A549 (cell line): ENCODE results near the gene CEPT1. TPM values are rescaled to one million over a fixed set of nuclear protein-coding genes. Genes with fewer than 3 reads are reported as not detected.

ENCODE experiments used
- ATAC-seq, 2 experiments: fragments of 200-7000 bp in 1 of 2; fragments of >200 bp in 1 of 2; cut with Nextera tagmentation in 1 of 2; cut with Tn5 transposase in 1 of 2; 3 replicates each; pipeline versions ENCODE4 v1.8.0 to v1.9.1; 2018 to 2020; ENCODE audit warnings: mild to moderate bottlenecking in 1 of 2, moderate library complexity in 1 of 2
- CTCF ChIA-PET: fragments of 300-600 bp; sonication (Branson Sonifier 250); formaldehyde crosslinking; extraction: SDS; loops from one replicate; lab custom pipeline; 2021; ENCODE audit warnings: antibody characterized with exemption, inconsistent platforms; lab: Yijun Ruan, JAX
- POLR2A ChIA-PET: fragments of 350-600 bp; formaldehyde crosslinking; extraction: SDS; loops from one replicate; lab custom pipeline; 2021; ENCODE audit warnings: antibody characterized with exemption, inconsistent platforms; lab: Yijun Ruan, JAX
- DNase-seq, 2 experiments: peaks; one replicate each; pipeline versions ENCODE4 v3.0.0 to v3.0.0-alpha.2; 2011 to 2016; ENCODE audit warnings: low read depth in 1 of 2, low spot score in 1 of 2
- FAIRE-seq: peaks from 2 replicates; lab custom pipeline; 2011; peaks lifted over from hg19 to GRCh38; lab: Jason Lieb, UNC
- H3K27ac ChIP-seq, 2 experiments: fragments of >200 bp; sonication (Bioruptor Twin); formaldehyde crosslinking; 3 replicates each; pipeline ENCODE4 v1.5.1; 2016 to 2017
- H3K4me1 ChIP-seq: fragments of >200 bp; sonication (Bioruptor Twin); formaldehyde crosslinking; 3 replicates; pipeline ENCODE4 v1.6.1; 2016
- H3K4me2 ChIP-seq: fragments of >200 bp; sonication (Bioruptor Twin); formaldehyde crosslinking; 3 replicates; pipeline ENCODE4 v1.6.1; 2016
- H3K4me3 ChIP-seq: fragments of >200 bp; sonication (Bioruptor Twin); formaldehyde crosslinking; 3 replicates; pipeline ENCODE4 v1.5.1; 2016
- H3K9me3 ChIP-seq: fragments of >200 bp; sonication (Bioruptor Twin); formaldehyde crosslinking; 3 replicates; pipeline ENCODE4 v1.6.1; 2016
- BHLHE40 ChIP-seq: IDR thresholded peaks from 2 replicates; pipeline ENCODE4 v1.6.1; 2012; ENCODE audit warnings: low read depth, low read length, inconsistent platforms
- CBX8 ChIP-seq: fragments of 200-600 bp; sonication (generic); IDR thresholded peaks from 2 replicates; pipeline ENCODE4 v1.6.1; 2016
- EP300 ChIP-seq, 2 experiments: fragments of >200 bp; sonication (Bioruptor Twin); formaldehyde crosslinking; IDR thresholded peaks; 2 replicates in 1 of 2; 3 replicates in 1 of 2; pipeline ENCODE4 v1.6.1; 2016 to 2017
- FOXS1 ChIP-seq: fragments of 250-450 bp; sonication (Bioruptor Pico); IDR thresholded peaks from 2 replicates; pipeline ENCODE4 v1.5.0; 2020; ENCODE audit warnings: mild to moderate bottlenecking, moderate library complexity
- GATA3 ChIP-seq: IDR thresholded peaks from 2 replicates; pipeline ENCODE4 v1.6.1; 2012; ENCODE audit warnings: borderline replicate concordance
- HDAC2 ChIP-seq: fragments of 200-600 bp; sonication (generic); IDR thresholded peaks from 2 replicates; pipeline ENCODE4 v1.6.1; 2016
- JUN ChIP-seq, 2 experiments: fragments of >200 bp; sonication (Bioruptor Twin); formaldehyde crosslinking; IDR thresholded peaks; 2 replicates in 1 of 2; 3 replicates in 1 of 2; pipeline ENCODE4 v1.6.1; 2016 to 2017
- JUNB ChIP-seq: fragments of >200 bp; sonication (Bioruptor Twin); formaldehyde crosslinking; IDR thresholded peaks from 2 replicates; pipeline ENCODE4 v1.6.1; 2016
- NPAS2 ChIP-seq: fragments of 250-450 bp; sonication (Bioruptor Pico); IDR thresholded peaks from 2 replicates; pipeline ENCODE4 v1.8.0; 2022; ENCODE audit warnings: mild to moderate bottlenecking, moderate library complexity, borderline replicate concordance
- NR3C1 ChIP-seq: fragments of >200 bp; sonication (Bioruptor Twin); formaldehyde crosslinking; IDR thresholded peaks from 3 replicates; pipeline ENCODE4 v1.6.1; 2017
- POLR2A ChIP-seq: IDR thresholded peaks from 2 replicates; pipeline ENCODE4 v1.6.1; 2012; ENCODE audit warnings: mild to moderate bottlenecking, low read length
- RAD21 ChIP-seq, 2 experiments: fragments of >200 bp in 1 of 2; sonication (Bioruptor Twin) in 1 of 2; formaldehyde crosslinking in 1 of 2; IDR thresholded peaks in 1 of 2; conservative IDR thresholded peaks in 1 of 2; 2 replicates in 1 of 2; 3 replicates in 1 of 2; pipeline ENCODE4 v1.6.1; 2012 to 2018; ENCODE audit warnings: inconsistent platforms in 1 of 2
- RFX5 ChIP-seq: fragments of 450-650 bp; IDR thresholded peaks from 2 replicates; pipeline ENCODE4 v1.7.1; 2014; ENCODE audit warnings: antibody characterized with exemption, mild to moderate bottlenecking, moderate library complexity
- RNF2 ChIP-seq: fragments of 200-600 bp; sonication (generic); IDR thresholded peaks from 2 replicates; pipeline ENCODE4 v1.6.1; 2016; ENCODE audit warnings: low read depth, mild to moderate bottlenecking, antibody characterized with exemption, moderate library complexity, borderline replicate concordance
- SMC3 ChIP-seq: fragments of >200 bp; sonication (Bioruptor Twin); formaldehyde crosslinking; IDR thresholded peaks from 3 replicates; pipeline ENCODE4 v1.6.1; 2018; ENCODE audit warnings: inconsistent platforms
- TP53 ChIP-seq: fragments of 250-450 bp; sonication (Bioruptor Pico); IDR thresholded peaks from 2 replicates; pipeline ENCODE4 v1.5.0; 2021; ENCODE audit warnings: mild to moderate bottlenecking, moderate library complexity
- WGBS: methylation state at CpG from one replicate; pipeline ENCODE4 v1.1.6; 2017; ENCODE audit errors: missing lambda C conversion rate; 5-methylcytosine and 5-hydroxymethylcytosine counted together
- polyA plus RNA-seq, 4 experiments: library from polyadenylated mRNA; depleted of rRNA in 3 of 4; stranded (reverse); fragments of >200 nt; fragmentation: RNase III in 1 of 4; extraction: RNeasy Plus Mini Kit Qiagen cat#74134 plus additional on column Dnase treatment in 1 of 4; gene quantifications; 2 replicates in 3 of 4; 3 replicates in 1 of 4; pipeline ENCODE4 v1.2.3, GENCODE V29; 2011 to 2017
- TF ChIP-seq, protein P1 (sequence below): fragments of 150-350 bp; IDR thresholded peaks from 2 replicates; pipeline ENCODE4 v1.6.1; 2014; ENCODE audit warnings: low read depth, mild to moderate bottlenecking, low read length
- TF ChIP-seq, protein P2 (sequence below): IDR thresholded peaks from 2 replicates; pipeline ENCODE4 v1.6.1; 2012
- TF ChIP-seq, protein P3 (sequence below): fragments of 250-450 bp; sonication (Bioruptor Pico); IDR thresholded peaks from 2 replicates; pipeline ENCODE4 v1.5.0; 2020; ENCODE audit warnings: low read depth, mild to moderate bottlenecking, moderate library complexity
- TF ChIP-seq, protein P4 (sequence below): fragments of 450-650 bp; IDR thresholded peaks from 2 replicates; pipeline ENCODE4 v1.6.1; 2014; ENCODE audit warnings: antibody characterized with exemption
- TF ChIP-seq, protein P5 (sequence below): IDR thresholded peaks from 2 replicates; pipeline ENCODE4 v1.6.1; 2012; ENCODE audit warnings: low read depth, borderline replicate concordance
- TF ChIP-seq, protein P6 (sequence below): fragments of 250-450 bp; sonication (Bioruptor Pico); IDR thresholded peaks from 2 replicates; pipeline ENCODE4 v1.5.0; 2021; ENCODE audit warnings: mild to moderate bottlenecking, moderate library complexity, borderline replicate concordance
- TF ChIP-seq, protein P7 (sequence below): fragments of >200 bp; sonication (Bioruptor Twin); formaldehyde crosslinking; IDR thresholded peaks from 3 replicates; pipeline ENCODE4 v1.5.1; 2016

Gene CEPT1
- polyA plus RNA-seq, 2 of the 4 experiments (the other 2 are of a cell fraction): 12.3 to 26.2 TPM

DNA sequence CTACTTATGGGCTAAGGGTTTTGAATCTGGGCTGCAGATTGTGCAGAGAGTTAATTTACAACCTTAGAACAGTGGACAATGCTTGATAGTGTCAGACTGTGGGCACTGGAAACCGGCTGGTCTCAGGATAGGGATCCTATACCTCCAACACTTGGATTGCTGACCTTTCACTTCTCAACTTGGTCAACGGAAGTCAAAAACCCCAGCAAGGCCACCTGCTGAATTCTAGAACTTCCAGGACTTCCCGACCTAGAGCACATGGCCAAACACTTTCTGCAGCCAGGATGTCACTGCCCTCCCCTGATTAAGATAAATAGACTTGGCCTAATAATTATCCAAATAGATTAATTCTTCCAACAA is 60.8 kb downstream of the CEPT1 start:
- CTCF ChIA-PET: no interaction called here
- WGBS: 71% methylated on average over 3 of the region's 3 CpGs

DNA sequence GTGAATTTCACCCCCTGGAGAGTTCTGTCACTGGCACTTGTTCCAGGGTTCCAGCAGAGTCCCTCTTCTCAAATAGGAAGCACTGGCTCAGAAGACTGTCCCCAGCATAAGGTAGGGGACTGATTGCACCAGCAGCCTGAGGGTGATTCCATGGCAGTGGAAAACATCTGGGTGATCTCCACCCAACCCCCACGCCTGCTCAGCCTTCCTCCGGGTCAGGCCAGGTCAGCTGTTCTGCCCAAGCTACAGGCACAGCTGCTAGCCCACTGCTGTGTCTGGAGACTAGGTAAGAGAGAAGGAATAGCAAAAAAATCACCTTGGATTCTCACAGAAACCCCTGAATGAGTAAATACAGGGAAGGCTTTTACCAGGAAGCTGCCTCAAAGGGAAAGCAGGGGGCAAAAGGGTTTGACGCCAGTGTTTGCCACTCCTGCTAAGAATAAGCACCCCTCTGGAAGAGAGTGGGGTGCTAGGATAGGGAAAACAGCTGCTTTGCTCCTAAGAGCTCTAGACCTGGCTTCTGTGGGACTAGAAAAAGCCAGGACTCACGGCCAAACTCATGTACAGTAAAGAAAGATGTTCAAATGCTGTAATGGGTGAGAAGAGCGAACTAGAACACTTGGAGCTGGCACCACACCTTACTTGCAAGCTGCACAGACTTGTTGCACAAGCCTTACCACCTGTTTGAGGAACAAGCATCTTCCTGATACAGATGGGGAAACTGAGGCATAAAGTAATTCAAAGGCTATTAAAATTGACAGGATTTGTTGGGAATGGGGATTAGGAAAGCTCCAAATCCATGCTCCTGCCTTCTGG is 61.5 kb downstream of the CEPT1 start:
- no peaks in the 10 kb centered on the region for H3K9me3 ChIP-seq
- TF ChIP-seq HDAC2 (no peak), RNF2 (no peak), EP300 (IDR thresholded peaks at IDR 0.05) (no peak), GATA3 (no peak), BHLHE40 (no peak)
- TF ChIP-seq, protein P1, sequence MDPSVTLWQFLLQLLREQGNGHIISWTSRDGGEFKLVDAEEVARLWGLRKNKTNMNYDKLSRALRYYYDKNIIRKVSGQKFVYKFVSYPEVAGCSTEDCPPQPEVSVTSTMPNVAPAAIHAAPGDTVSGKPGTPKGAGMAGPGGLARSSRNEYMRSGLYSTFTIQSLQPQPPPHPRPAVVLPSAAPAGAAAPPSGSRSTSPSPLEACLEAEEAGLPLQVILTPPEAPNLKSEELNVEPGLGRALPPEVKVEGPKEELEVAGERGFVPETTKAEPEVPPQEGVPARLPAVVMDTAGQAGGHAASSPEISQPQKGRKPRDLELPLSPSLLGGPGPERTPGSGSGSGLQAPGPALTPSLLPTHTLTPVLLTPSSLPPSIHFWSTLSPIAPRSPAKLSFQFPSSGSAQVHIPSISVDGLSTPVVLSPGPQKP: no peak
- TF ChIP-seq, protein P2, sequence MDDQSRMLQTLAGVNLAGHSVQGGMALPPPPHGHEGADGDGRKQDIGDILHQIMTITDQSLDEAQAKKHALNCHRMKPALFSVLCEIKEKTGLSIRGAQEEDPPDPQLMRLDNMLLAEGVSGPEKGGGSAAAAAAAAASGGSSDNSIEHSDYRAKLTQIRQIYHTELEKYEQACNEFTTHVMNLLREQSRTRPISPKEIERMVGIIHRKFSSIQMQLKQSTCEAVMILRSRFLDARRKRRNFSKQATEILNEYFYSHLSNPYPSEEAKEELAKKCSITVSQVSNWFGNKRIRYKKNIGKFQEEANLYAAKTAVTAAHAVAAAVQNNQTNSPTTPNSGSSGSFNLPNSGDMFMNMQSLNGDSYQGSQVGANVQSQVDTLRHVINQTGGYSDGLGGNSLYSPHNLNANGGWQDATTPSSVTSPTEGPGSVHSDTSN: no peak
- TF ChIP-seq, protein P3, sequence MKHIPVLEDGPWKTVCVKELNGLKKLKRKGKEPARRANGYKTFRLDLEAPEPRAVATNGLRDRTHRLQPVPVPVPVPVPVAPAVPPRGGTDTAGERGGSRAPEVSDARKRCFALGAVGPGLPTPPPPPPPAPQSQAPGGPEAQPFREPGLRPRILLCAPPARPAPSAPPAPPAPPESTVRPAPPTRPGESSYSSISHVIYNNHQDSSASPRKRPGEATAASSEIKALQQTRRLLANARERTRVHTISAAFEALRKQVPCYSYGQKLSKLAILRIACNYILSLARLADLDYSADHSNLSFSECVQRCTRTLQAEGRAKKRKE (CRISPR knock-in tag): no peak
- TF ChIP-seq, protein P4, sequence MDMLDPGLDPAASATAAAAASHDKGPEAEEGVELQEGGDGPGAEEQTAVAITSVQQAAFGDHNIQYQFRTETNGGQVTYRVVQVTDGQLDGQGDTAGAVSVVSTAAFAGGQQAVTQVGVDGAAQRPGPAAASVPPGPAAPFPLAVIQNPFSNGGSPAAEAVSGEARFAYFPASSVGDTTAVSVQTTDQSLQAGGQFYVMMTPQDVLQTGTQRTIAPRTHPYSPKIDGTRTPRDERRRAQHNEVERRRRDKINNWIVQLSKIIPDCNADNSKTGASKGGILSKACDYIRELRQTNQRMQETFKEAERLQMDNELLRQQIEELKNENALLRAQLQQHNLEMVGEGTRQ: no peak
- CTCF ChIA-PET: no interaction called here
- WGBS: 91% methylated on average over 5 of the region's 5 CpGs
- H3K4me1 ChIP-seq: no peaks in the 10 kb centered on the region
- no peak overlapping the region for H3K27ac ChIP-seq
- POLR2A ChIA-PET: no interaction called here
- FAIRE-seq (no peak), DNase-seq (no peak), ATAC-seq (no peak)
- H3K4me3 ChIP-seq: no peak overlapping the region
- no peak overlapping the region for H3K4me2 ChIP-seq

More for the DNA sequence above, 60.8 kb downstream of the CEPT1 start:
- no peak overlapping the region for H3K27ac ChIP-seq
- H3K4me3 ChIP-seq: no peak overlapping the region
- no peak for TF ChIP-seq NPAS2 (CRISPR knock-in tag)
- TF ChIP-seq JUN (IDR thresholded peaks at IDR 0.05): no peak
- TF ChIP-seq NR3C1: no peak
- no peak for TF ChIP-seq SMC3
- TF ChIP-seq, protein P3 (CRISPR knock-in tag): no peak
- TF ChIP-seq POLR2A: no peak
- TF ChIP-seq, protein P5, sequence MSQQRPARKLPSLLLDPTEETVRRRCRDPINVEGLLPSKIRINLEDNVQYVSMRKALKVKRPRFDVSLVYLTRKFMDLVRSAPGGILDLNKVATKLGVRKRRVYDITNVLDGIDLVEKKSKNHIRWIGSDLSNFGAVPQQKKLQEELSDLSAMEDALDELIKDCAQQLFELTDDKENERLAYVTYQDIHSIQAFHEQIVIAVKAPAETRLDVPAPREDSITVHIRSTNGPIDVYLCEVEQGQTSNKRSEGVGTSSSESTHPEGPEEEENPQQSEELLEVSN: no peak
- TF ChIP-seq, protein P6, sequence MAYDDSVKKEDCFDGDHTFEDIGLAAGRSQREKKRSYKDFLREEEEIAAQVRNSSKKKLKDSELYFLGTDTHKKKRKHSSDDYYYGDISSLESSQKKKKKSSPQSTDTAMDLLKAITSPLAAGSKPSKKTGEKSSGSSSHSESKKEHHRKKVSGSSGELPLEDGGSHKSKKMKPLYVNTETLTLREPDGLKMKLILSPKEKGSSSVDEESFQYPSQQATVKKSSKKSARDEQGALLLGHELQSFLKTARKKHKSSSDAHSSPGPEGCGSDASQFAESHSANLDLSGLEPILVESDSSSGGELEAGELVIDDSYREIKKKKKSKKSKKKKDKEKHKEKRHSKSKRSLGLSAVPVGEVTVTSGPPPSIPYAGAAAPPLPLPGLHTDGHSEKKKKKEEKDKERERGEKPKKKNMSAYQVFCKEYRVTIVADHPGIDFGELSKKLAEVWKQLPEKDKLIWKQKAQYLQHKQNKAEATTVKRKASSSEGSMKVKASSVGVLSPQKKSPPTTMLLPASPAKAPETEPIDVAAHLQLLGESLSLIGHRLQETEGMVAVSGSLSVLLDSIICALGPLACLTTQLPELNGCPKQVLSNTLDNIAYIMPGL (CRISPR knock-in tag): no peak
- no peak for TF ChIP-seq RAD21 (conservative IDR thresholded peaks at IDR 0.05 in 1 of 2, IDR thresholded peaks at IDR 0.05 in 1 of 2)
- TF ChIP-seq TP53: no peak
- no peak for TF ChIP-seq EP300 (IDR thresholded peaks at IDR 0.05)
- TF ChIP-seq, protein P4: no peak
- no peak for TF ChIP-seq JUNB
- no peak for TF ChIP-seq RFX5
- TF ChIP-seq, protein P7, sequence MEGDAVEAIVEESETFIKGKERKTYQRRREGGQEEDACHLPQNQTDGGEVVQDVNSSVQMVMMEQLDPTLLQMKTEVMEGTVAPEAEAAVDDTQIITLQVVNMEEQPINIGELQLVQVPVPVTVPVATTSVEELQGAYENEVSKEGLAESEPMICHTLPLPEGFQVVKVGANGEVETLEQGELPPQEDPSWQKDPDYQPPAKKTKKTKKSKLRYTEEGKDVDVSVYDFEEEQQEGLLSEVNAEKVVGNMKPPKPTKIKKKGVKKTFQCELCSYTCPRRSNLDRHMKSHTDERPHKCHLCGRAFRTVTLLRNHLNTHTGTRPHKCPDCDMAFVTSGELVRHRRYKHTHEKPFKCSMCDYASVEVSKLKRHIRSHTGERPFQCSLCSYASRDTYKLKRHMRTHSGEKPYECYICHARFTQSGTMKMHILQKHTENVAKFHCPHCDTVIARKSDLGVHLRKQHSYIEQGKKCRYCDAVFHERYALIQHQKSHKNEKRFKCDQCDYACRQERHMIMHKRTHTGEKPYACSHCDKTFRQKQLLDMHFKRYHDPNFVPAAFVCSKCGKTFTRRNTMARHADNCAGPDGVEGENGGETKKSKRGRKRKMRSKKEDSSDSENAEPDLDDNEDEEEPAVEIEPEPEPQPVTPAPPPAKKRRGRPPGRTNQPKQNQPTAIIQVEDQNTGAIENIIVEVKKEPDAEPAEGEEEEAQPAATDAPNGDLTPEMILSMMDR: no peak
- no peak for TF ChIP-seq CBX8
- no peak for TF ChIP-seq FOXS1 (CRISPR knock-in tag)
- TF ChIP-seq, all 56 proteins: peak for 0
- no peak overlapping the region for H3K4me2 ChIP-seq
- H3K4me1 ChIP-seq: no peaks in the 10 kb centered on the region
- DNase-seq (no peak), FAIRE-seq (no peak), ATAC-seq (no peak)
- POLR2A ChIA-PET: no interaction called here
- H3K9me3 ChIP-seq: no peaks in the 10 kb centered on the region
